NT2/D1 (cell line): ENCODE measurements around the gene GAS7.

ENCODE experiments used
- SUZ12 ChIP-seq: IDR thresholded peaks from 2 replicates; pipeline ENCODE4 v1.6.1; 2011; ENCODE audit not compliant: insufficient read length, insufficient read depth; ENCODE audit errors: extremely low read depth
- YY1 ChIP-seq: IDR thresholded peaks from 2 replicates; pipeline ENCODE4 v1.6.1; 2011; ENCODE audit not compliant: insufficient read length, insufficient read depth
- ZNF274 ChIP-seq: IDR thresholded peaks from 2 replicates; pipeline ENCODE4 v1.6.1; 2011; ENCODE audit warnings: mild to moderate bottlenecking, low read depth, low read length

DNA sequence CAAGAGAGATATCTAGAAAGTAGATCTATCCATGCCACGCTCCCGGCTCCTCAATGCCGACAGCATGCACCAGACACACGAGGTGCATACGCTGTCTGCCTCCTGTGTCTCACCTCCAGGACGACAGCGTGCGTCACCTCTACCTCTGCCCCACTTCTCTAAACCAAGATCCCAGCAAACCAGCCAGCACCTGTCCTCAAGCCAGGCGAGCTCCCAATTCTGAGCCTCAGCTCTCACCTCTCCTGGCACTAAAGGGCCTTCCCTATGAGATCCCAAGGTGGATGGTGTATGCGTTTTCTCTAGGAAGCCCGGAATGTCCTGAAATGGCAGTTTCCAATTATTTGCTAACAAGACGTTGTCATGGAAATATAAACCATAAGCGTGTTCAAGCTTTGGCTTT, 257.1 kb downstream of the GAS7 start:
- TF ChIP-seq YY1 (no peak), ZNF274 (no peak), SUZ12 (no peak)
